GM23248 (cell line): ENCODE results near the gene C1orf167. TPM values are rescaled to one million over a fixed set of nuclear protein-coding genes. Genes with fewer than 3 reads are reported as not detected.
A peak's percentile ranks its signal among the peaks of the same experiment; 100 is the strongest.

Experiments
- DNase-seq: peaks from one replicate; pipeline ENCODE4 v3.0.0-alpha.2; 2015
- H2AFZ ChIP-seq: fragments of 200-600 bp; sonication (generic); 2 replicates; pipeline ENCODE4 v1.6.1; 2016; ENCODE audit warnings: antibody characterized with exemption
- H3F3A ChIP-seq: fragments of 200-600 bp; sonication (generic); 2 replicates; pipeline ENCODE4 v1.6.1; 2016; ENCODE audit warnings: mild to moderate bottlenecking, antibody characterized with exemption, mixed run types; ENCODE audit not compliant: insufficient read depth
- H3K27ac ChIP-seq: fragments of 200-600 bp; sonication (generic); 2 replicates; pipeline ENCODE4 v1.5.1; 2016; ENCODE audit warnings: mild to moderate bottlenecking
- H3K27me3 ChIP-seq: fragments of 200-600 bp; sonication (generic); replicated peaks from 2 replicates; pipeline ENCODE4 v1.6.1; 2016; ENCODE audit warnings: mild to moderate bottlenecking; ENCODE audit not compliant: insufficient read depth
- H3K36me3 ChIP-seq: fragments of 200-600 bp; sonication (generic); 2 replicates; pipeline ENCODE4 v1.6.1; 2016; ENCODE audit warnings: low read depth, mild to moderate bottlenecking
- H3K4me1 ChIP-seq: fragments of 200-600 bp; sonication (generic); 2 replicates; pipeline ENCODE4 v1.6.1; 2016; ENCODE audit warnings: mild to moderate bottlenecking; ENCODE audit not compliant: insufficient read depth
- H3K4me2 ChIP-seq: fragments of 200-600 bp; sonication (generic); one replicate; pipeline ENCODE4 v1.6.1; 2016; ENCODE audit warnings: mild to moderate bottlenecking; ENCODE audit not compliant: unreplicated experiment
- H3K4me3 ChIP-seq: fragments of 200-600 bp; sonication (generic); 2 replicates; pipeline ENCODE4 v1.5.1; 2016; ENCODE audit warnings: mild to moderate bottlenecking
- H3K79me2 ChIP-seq: fragments of 200-600 bp; sonication (generic); 2 replicates; pipeline ENCODE4 v1.6.1; 2016; ENCODE audit warnings: mild to moderate bottlenecking; ENCODE audit not compliant: insufficient read depth
- H3K9ac ChIP-seq: fragments of 200-600 bp; sonication (generic); 2 replicates; pipeline ENCODE4 v1.6.1; 2016; ENCODE audit warnings: mild to moderate bottlenecking
- H3K9me2 ChIP-seq: fragments of 200-600 bp; sonication (generic); 2 replicates; pipeline ENCODE4 v1.6.1; 2016; ENCODE audit warnings: mixed run types, mild to moderate bottlenecking, moderate library complexity; ENCODE audit not compliant: insufficient read depth
- H3K9me3 ChIP-seq: fragments of 200-600 bp; sonication (generic); one replicate; pipeline ENCODE4 v1.6.1; 2017; ENCODE audit warnings: low read depth
- H4K20me1 ChIP-seq: fragments of 200-600 bp; sonication (generic); 2 replicates; pipeline ENCODE4 v1.6.0; 2016; ENCODE audit not compliant: insufficient read depth
- EZH2 ChIP-seq: fragments of 200-600 bp; sonication (generic); IDR thresholded peaks from 2 replicates; pipeline ENCODE4 v1.6.1; 2018; ENCODE audit warnings: antibody characterized with exemption, mild to moderate bottlenecking; ENCODE audit not compliant: insufficient read depth, poor library complexity, severe bottlenecking
- EZH2phosphoT487 ChIP-seq: fragments of 200-600 bp; sonication (generic); IDR thresholded peaks from 2 replicates; pipeline ENCODE4 v1.6.1; 2018; ENCODE audit warnings: antibody characterized with exemption, moderate library complexity, mild to moderate bottlenecking, low read depth; ENCODE audit not compliant: insufficient read depth
- WGBS, 2 experiments: methylation state at CpG; one replicate each; pipeline ENCODE4 v1.1.6; 2015 to 2017; ENCODE audit warnings: low lambda C conversion rate in 2 of 2, low coverage in 1 of 2; ENCODE audit errors: missing lambda C conversion rate in 2 of 2; 5-methylcytosine and 5-hydroxymethylcytosine counted together
- in situ Hi-C: fragments of 300-500 bp; cut with MboI; formaldehyde crosslinking; loops from 2 replicates; pipeline ENCODE4 v1.15.0; 2020
- polyA plus RNA-seq: library from polyadenylated mRNA; unstranded; fragments of >200 nt; fragmentation: Nextera tagmentation; extraction: Ambion mirVana; gene quantifications from 2 replicates; pipeline ENCODE4 v1.2.1, GENCODE V29; 2016
- total RNA-seq: library from RNA; depleted of rRNA; stranded (reverse); fragments of >200 nt; shearing (Covaris generic); gene quantifications from 2 replicates; pipeline ENCODE4 v1.2.3, GENCODE V29; 2014; rRNA removed

Gene C1orf167
- total and polyA plus RNA-seq, 2 experiments from 2014 or later = 0.43 TPM; not detected in 1

DNA sequence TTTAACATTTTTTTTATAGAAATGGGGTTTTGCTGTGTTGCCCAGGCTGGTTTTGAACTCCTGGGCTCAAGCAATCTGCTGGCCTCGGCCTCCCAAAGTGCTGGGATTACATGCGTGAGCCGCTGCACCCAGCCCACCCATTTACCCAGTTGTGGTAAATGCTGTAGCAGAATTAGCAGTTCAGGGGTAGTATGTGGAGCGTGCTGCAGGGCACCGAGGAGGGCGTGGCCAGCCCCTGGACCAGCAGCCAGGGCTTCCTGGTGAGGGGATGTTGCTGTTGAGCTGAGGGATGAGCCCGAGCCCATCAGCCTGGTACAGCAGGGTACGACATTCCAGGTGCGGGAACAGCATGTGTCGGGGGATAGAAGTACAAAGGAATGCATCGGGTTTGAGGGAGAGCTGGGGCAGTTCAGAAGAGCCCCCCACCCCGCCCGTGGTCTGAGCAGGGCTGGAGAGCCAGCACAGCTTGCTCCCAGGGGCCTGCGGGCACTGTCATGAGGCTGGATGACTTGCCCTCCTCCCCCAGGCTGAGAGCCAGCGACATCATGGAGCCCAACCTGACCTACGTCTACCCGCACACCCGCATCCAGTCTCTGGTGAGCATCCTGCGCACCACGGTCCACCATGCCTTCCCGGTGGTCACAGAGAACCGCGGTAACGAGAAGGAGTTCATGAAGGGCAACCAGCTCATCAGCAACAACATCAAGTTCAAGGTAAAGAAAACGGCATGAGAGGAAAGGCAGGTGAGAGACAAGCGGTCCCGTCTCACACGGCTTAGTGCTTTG is 73.6 kb downstream of the C1orf167 start:
- peaks cover 19% of the 10 kb centered on the region for H3K36me3 ChIP-seq
- H4K20me1 ChIP-seq = no peaks in the 10 kb centered on the region
- 91% methylated on average over 28 of the region's 28 CpGs for WGBS, 2 experiments

DNA sequence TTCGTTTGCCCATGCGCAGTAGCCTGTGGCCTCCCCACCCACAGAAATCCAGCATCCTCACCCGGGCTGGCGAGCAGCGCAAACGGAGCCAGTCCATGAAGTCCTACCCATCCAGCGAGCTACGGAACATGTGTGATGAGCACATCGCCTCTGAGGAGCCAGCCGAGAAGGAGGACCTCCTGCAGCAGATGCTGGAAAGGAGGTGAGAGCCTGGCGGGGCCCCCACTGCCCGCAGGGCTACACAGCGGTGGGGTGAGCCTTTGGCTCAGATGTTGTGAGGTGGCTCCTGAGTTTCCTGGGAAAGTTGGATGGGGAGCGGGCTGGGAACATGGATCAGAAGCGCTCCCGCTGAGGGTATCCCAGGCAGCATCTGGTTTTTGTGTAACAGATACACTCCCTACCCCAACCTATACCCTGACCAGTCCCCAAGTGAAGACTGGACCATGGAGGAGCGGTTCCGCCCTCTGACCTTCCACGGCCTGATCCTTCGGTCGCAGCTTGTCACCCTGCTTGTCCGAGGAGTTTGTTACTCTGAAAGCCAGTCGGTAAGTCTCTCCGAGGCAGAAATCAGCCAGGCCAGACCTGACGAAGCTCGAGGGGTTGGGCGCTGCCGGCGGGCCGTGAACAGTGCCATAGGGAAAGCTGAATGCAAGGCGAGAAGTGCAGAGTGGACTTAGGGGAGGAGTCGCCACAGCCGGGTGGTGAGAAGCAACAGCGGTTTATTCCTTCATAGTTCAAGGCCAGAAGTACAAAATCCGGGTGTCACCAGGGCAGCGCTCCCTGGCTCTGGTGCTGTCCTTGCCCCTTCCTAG is 75.2 kb downstream of the C1orf167 start:
- Histone ChIP-seq H3K9ac (no peak overlapping the region), H3K9me3 (no peaks in the 10 kb centered on the region), H2AFZ (no peak overlapping the region), H3K9me2 (no peaks in the 10 kb centered on the region), H3K4me2 (no peak overlapping the region), H4K20me1 (no peaks in the 10 kb centered on the region), H3K4me3 (no peak overlapping the region), H3K36me3 (peaks cover 32% of the 10 kb centered on the region), H3K79me2 (no peaks in the 10 kb centered on the region), H3K4me1 (no peaks in the 10 kb centered on the region), H3K27me3 (no peaks in the 10 kb centered on the region), H3K27ac (no peak overlapping the region), H3F3A (no peaks in the 10 kb centered on the region)
- WGBS, 2 experiments = 91% methylated on average over 36 of the region's 36 CpGs
- TF ChIP-seq EZH2 (no peak), EZH2phosphoT487 (no peak)
- DNase-seq = no peak
- in situ Hi-C loops = no loop called here

More for the DNA sequence above, 73.6 kb downstream of the C1orf167 start:
- TF ChIP-seq EZH2 = no peak
- no peak for TF ChIP-seq EZH2phosphoT487
- Histone ChIP-seq H3K4me2 (no peak overlapping the region), H3K27me3 (no peaks in the 10 kb centered on the region), H3K4me1 (no peaks in the 10 kb centered on the region), H3K9me2 (no peaks in the 10 kb centered on the region), H3K79me2 (no peaks in the 10 kb centered on the region), H3F3A (no peaks in the 10 kb centered on the region), H2AFZ (no peak overlapping the region), H3K4me3 (no peak overlapping the region), H3K9me3 (no peaks in the 10 kb centered on the region), H3K9ac (no peak overlapping the region), H3K27ac (no peak overlapping the region)
- DNase-seq = no peak
- in situ Hi-C loops = no loop called here

DNA sequence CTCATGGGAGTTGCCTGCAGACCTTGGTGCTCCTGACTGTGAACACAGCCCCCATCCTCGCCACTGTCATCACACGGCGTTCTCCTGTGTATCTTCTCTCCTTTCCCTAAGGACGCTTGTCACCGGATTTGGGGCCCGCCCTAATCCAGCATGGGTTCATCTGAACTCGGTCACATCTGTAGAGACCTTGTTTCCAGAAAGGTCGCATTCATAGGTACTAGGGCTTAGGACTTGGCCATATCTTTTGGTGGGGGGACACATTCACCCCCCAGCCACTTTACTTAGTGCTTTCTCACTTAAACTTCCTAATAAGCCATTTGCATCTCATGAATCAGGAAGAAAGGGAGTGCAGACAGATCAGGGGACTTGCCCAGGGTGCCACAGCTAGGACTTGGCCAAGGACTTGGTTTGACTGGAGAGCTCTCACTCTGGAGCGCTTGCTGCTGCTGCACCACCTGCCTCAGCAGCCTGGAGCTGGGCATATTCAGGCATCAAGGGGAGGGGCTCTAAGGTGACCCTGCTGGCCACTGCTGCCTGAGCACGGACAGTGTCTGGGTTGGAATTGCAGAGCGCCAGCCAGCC is 75.9 kb downstream of the C1orf167 start:
- Histone ChIP-seq H3F3A (no peaks in the 10 kb centered on the region), H3K4me3 (no peak overlapping the region), H3K27ac (no peak overlapping the region), H3K4me2 (no peak overlapping the region), H4K20me1 (no peaks in the 10 kb centered on the region), H3K9me2 (no peaks in the 10 kb centered on the region), H3K9ac (no peak overlapping the region), H3K79me2 (no peaks in the 10 kb centered on the region), H3K9me3 (no peaks in the 10 kb centered on the region), H3K36me3 (peaks cover 32% of the 10 kb centered on the region), H2AFZ (no peak overlapping the region), H3K27me3 (no peaks in the 10 kb centered on the region), H3K4me1 (no peaks in the 10 kb centered on the region)
- no peak for TF ChIP-seq EZH2phosphoT487
- no peak for TF ChIP-seq EZH2
- WGBS, 2 experiments = 85 to 88% methylated on average over 10 to 11 of the region's 11 CpGs
- DNase-seq = no peak
- in situ Hi-C loops = no loop called here

DNA sequence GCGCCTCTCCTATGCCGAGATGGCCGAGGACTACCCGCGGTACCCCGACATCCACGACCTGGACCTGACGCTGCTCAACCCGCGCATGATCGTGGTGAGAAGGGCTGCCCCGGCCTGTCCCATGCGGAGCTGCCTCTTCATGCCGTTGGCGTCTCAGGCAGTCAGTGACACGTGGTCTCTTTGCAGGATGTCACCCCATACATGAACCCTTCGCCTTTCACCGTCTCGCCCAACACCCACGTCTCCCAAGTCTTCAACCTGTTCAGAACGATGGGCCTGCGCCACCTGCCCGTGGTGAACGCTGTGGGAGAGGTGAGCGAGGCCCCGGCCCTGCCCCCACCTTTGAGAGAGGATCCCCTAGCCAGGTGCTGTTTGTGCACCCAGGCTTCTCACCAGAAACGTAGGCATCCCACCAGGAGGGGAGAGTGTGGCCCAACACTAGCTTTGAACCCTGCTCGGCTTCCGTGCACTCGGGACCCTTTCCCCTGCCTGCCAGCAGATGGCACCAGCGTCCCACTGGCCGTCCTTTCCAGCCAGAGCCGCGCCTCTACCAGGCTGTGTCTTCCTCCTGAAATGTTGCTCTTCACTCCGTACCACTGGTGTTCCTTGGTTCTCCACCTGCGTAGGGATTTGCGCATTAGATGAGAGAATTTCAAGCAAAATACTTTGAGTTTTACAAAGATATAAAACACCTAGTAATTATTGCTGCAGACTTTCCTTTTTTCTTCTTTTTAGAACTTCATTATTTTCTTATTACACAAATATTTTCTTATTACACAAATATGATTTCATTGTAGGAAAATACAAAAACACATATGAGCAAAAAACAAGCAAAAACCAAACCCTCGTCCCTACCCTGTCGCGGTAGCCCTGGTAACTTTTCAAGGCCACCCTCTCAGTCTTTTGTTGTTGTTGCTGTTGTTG is 76.6 kb downstream of the C1orf167 start:
- H3K27me3 ChIP-seq = no peaks in the 10 kb centered on the region
- no peak overlapping the region for H2AFZ ChIP-seq
- no peaks in the 10 kb centered on the region for H3K79me2 ChIP-seq
- peak; percentile 79 for DNase-seq
- TF ChIP-seq EZH2 (no peak), EZH2phosphoT487 (no peak)
- H4K20me1 ChIP-seq = no peaks in the 10 kb centered on the region
- in situ Hi-C loops = no loop called here
- H3K9me3 ChIP-seq = no peaks in the 10 kb centered on the region
- peaks cover 32% of the 10 kb centered on the region for H3K36me3 ChIP-seq
- no peaks in the 10 kb centered on the region for H3K9me2 ChIP-seq
- no peak overlapping the region for H3K9ac ChIP-seq
- WGBS, 2 experiments = 62 to 63% methylated on average over 35 to 38 of the region's 40 CpGs
- H3K27ac ChIP-seq = no peak overlapping the region
- no peak overlapping the region for H3K4me2 ChIP-seq
- no peaks in the 10 kb centered on the region for H3F3A ChIP-seq
- H3K4me1 ChIP-seq = no peaks in the 10 kb centered on the region
- no peak overlapping the region for H3K4me3 ChIP-seq

Other genes starting within 250 kb of the C1orf167 start
- gene FBXO2, start 107.8 kb upstream of the C1orf167 start, total RNA-seq = 1.1 and 3.7 TPM in 2 replicates
- gene FBXO2, start 107.8 kb upstream of the C1orf167 start, polyA plus RNA-seq = 0.32 and 0.54 TPM in 2 replicates
- gene FBXO44, start 107.3 kb upstream of the C1orf167 start, total RNA-seq = 16.6 and 20.6 TPM in 2 replicates
- gene FBXO44, start 107.3 kb upstream of the C1orf167 start, polyA plus RNA-seq = 17.8 and 19.4 TPM in 2 replicates
- 9.4 and 10.9 TPM in 2 replicates for gene FBXO6, start 98.0 kb upstream of the C1orf167 start, total RNA-seq
- gene FBXO6, start 98.0 kb upstream of the C1orf167 start, polyA plus RNA-seq = 11.8 TPM in 2 replicates
- 54.5 and 61.2 TPM in 2 replicates for gene MAD2L2, start 81.0 kb upstream of the C1orf167 start, total RNA-seq
- 67.8 and 70.6 TPM in 2 replicates for gene MAD2L2, start 81.0 kb upstream of the C1orf167 start, polyA plus RNA-seq
- 0.11 TPM in 1 of 2 replicates, not detected in the other for gene DRAXIN, start 70.5 kb upstream of the C1orf167 start, total RNA-seq
- 0.04 and 0.06 TPM in 2 replicates for gene DRAXIN, start 70.5 kb upstream of the C1orf167 start, polyA plus RNA-seq
- 86.8 and 113 TPM in 2 replicates for gene AGTRAP, start 26.1 kb upstream of the C1orf167 start, total RNA-seq
- 121 TPM in 2 replicates for gene AGTRAP, start 26.1 kb upstream of the C1orf167 start, polyA plus RNA-seq
- gene MTHFR, start 43.8 kb downstream of the C1orf167 start, total RNA-seq = 6.6 and 16.1 TPM in 2 replicates
- gene MTHFR, start 43.8 kb downstream of the C1orf167 start, polyA plus RNA-seq = 5.1 and 6.5 TPM in 2 replicates
- 4.3 and 5.4 TPM in 2 replicates for gene CLCN6, start 44.0 kb downstream of the C1orf167 start, total RNA-seq
- gene CLCN6, start 44.0 kb downstream of the C1orf167 start, polyA plus RNA-seq = 4.4 and 4.9 TPM in 2 replicates
- not detected in 2 replicates for gene NPPA, start 85.6 kb downstream of the C1orf167 start, total RNA-seq
- not detected in 2 replicates for gene NPPA, start 85.6 kb downstream of the C1orf167 start, polyA plus RNA-seq
- gene NPPB, start 96.8 kb downstream of the C1orf167 start, total RNA-seq = not detected in 2 replicates
- not detected in 2 replicates for gene NPPB, start 96.8 kb downstream of the C1orf167 start, polyA plus RNA-seq
- gene KIAA2013, start 164.2 kb downstream of the C1orf167 start, total RNA-seq = 100 and 116 TPM in 2 replicates
- 10.5 and 10.7 TPM in 2 replicates for gene KIAA2013, start 164.2 kb downstream of the C1orf167 start, polyA plus RNA-seq
- gene PLOD1, start 172.5 kb downstream of the C1orf167 start, total RNA-seq = 633 and 640 TPM in 2 replicates
- 443 and 482 TPM in 2 replicates for gene PLOD1, start 172.5 kb downstream of the C1orf167 start, polyA plus RNA-seq
- 57.9 and 59.8 TPM in 2 replicates for gene MFN2, start 218.3 kb downstream of the C1orf167 start, total RNA-seq
- 48.0 and 49.6 TPM in 2 replicates for gene MFN2, start 218.3 kb downstream of the C1orf167 start, polyA plus RNA-seq